Suprapubic skin (tissue), 4 donors: ENCODE measurements around the gene ENKD1.

ENCODE experiments used
- CTCF ChIP-seq, 2 donors: fragments of 200-600 bp in 1 of 2; fragments of 450-650 bp in 1 of 2; sonication (generic) in 1 of 2; IDR thresholded peaks; one replicate each; pipeline ENCODE4 v1.5.1; 2016 to 2019; ENCODE audit warnings: antibody characterized with exemption in 2 of 2, mild to moderate bottlenecking in 1 of 2, moderate library complexity in 1 of 2
- EP300 ChIP-seq: sonication (generic); formaldehyde crosslinking; IDR thresholded peaks from one replicate; pipeline ENCODE4 v1.6.1; 2017; ENCODE audit warnings: antibody characterized with exemption
- POLR2A ChIP-seq, 2 donors: fragments of 450-650 bp; IDR thresholded peaks; one replicate each; pipeline ENCODE4 v1.6.1; 2017; ENCODE audit warnings: antibody characterized with exemption in 2 of 2, mild to moderate bottlenecking in 2 of 2, moderate library complexity in 2 of 2
- POLR2AphosphoS5 ChIP-seq, 3 donors: sonication (generic); formaldehyde crosslinking; IDR thresholded peaks; one replicate each; pipeline ENCODE4 v1.6.1; 2017; ENCODE audit warnings: antibody characterized with exemption in 3 of 3

- TF ChIP-seq CTCF (IDR thresholded peaks at IDR 0.05): no peak
- no peak for TF ChIP-seq POLR2A (IDR thresholded peaks at IDR 0.05)
- TF ChIP-seq POLR2AphosphoS5 (IDR thresholded peaks at IDR 0.05): no peak
- TF ChIP-seq EP300: no peak
These were observed 4.5 kb downstream of the ENKD1 start for GRCh38 chr16:67661886-67662652.
